GM21737 (cell line): ENCODE measurements around the gene MVP.

ENCODE experiments used
- ATAC-seq: cut with Tn5 transposase; IDR thresholded peaks from one replicate; pipeline ENCODE4 v1.9.1; 2021; ENCODE audit warnings: mild to moderate bottlenecking, moderate library complexity; ENCODE audit not compliant: unreplicated experiment

MVP gene

DNA sequence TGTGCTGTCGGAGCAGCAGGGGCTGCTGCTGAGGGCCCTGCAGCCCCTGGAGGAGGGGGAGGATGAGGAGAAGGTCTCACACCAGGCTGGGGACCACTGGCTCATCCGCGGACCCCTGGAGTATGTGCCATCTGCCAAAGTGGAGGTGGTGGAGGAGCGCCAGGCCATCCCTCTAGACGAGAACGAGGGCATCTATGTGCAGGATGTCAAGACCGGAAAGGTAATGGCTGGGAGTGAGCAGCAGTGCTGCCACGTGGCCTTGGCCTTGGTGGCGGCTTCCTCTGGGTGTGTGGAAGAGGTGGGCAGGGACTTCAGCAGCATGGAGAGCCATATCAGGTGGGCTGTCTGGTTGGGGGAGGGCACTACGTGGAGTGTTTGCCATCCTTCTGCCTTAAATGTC lies 20.0 kb downstream of the MVP start:
- no peak for ATAC-seq

- no peak for ATAC-seq
Measured at GRCh38 chr16:29841631-29842030, 21.4 kb downstream of the MVP start.

- no peak for ATAC-seq
Measured at GRCh38 chr16:29842732-29843346, 22.6 kb downstream of the MVP start.

DNA sequence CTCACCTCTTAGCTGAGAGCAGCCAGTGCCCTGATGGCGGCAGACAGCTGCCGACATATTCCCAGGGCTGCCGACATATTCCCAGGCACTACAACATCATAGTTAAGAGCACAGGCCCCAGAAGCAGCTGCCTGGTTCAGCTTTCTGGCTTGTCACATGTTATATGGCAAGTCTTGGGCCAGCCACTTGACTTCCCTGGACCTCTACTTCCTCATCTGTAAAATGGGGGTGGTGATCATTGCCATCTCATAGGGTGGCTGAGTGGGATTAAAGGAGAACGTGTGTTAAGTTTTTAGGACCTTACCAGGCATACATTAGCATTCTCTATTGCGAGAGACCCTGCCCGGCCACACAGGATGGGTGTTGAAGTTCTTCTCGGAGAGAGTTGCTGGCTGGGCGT lies 23.7 kb downstream of the MVP start:
- no peak for ATAC-seq

DNA sequence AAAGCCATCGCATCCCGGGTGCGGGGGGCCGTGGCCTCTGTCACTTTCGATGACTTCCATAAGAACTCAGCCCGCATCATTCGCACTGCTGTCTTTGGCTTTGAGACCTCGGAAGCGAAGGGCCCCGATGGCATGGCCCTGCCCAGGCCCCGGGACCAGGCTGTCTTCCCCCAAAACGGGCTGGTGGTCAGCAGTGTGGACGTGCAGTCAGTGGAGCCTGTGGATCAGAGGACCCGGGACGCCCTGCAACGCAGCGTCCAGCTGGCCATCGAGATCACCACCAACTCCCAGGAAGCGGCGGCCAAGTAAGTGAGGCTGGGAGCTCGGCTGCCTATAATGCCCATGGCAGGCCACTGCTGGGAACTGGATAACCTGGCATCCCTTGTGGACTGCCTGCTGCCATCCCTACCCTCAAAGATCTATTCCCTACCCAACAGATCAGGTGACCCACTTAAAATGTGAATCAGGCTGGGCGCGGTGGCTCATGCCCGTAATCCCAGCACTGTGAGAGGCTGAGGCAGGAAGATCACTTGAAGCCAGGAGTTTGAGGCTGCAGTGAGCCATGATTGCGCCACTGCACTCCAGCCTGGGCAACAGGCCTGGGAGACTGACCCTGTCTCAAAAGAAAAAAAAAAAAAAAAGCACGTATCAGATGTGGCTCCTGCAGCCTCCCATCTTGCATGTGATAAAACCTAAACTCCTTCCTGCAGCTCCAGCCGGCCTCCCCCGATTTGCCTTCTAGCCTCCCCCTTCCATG lies 24.5 kb downstream of the MVP start:
- ATAC-seq, result no peak

DNA sequence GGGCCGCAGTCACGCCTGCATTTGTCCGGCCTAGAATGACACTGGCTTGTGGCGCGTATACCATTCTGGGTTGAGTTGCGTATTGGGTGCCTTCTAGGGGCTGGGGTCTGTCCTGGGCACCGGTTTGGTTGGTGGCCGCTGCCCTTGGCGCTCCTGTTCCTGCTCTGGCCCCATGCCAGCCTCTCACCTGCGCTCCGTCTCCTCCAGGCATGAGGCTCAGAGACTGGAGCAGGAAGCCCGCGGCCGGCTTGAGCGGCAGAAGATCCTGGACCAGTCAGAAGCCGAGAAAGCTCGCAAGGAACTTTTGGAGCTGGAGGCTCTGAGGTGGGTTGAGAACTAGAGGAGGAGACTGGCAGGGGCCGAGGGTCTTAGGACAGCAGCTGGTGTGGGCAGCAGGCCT lies 25.4 kb downstream of the MVP start:
- no peak for ATAC-seq

DNA sequence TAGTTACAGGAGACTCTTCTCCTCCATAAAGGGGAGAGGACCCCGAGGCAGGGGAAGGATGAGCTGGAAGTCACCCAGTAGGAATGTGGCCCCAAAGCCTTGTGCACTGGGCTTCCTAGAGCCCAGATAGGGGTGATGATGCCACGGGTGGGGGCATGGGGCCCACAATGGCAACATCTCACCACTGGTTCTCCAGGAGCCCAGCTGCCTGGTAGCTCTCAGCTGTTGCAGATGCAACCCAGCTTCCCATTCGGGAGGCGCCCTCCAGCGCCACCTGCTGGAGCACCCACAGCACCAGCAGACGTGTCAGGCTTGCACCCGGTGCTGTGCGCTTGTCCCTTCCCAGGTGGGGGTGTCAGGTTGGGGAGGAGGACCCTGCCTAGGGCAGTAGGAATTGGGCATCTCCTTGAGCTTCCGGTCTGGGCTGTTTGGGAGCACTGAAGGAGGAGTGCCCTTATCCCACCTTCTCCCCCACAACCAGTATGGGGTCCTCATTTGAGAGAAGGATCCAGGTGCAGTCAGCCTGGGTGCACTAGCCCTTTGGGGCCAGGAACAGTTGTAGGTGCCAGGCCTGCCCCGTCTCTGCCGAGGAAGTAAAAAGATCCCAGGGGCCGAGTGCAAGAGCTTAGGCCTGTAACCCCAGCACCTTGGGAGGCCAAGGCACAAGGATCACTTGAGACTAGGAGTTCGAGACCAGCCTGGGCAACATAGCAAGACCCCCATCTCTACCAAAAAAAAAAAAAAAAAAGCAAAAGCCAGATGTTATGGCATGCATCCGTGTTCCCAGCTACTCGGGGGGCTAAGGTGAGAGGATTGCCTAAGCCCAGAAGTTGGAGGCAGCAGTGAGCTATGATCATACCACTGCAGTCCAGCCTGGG lies 28.4 kb downstream of the MVP start:
- no peak for ATAC-seq

GRCh38 chr16:29849505-29849904 lies 29.2 kb downstream of the MVP start:
- ATAC-seq, result no peak

DNA sequence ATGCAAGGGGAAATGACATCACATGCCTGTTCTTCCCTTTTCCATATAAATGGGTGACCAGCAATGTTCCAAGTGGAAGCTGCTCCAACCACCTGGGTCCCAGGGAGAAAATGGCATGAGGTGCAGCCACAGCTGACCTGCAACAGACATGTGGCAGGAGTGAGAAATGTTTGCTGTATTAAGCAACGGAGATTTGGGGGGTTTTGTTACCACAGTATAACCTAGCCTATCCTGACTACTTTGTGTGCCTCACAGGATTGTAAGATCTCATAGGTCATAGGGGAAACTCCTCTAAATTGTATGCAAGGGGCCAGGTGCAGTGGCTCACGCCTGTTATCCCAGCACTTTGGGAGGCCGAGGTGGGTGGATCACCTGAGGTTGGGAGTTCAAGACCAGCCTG lies 30.7 kb downstream of the MVP start:
- ATAC-seq, result no peak

GRCh38 chr16:29852654-29853053 lies 32.4 kb downstream of the MVP start:
- no peak for ATAC-seq

DNA sequence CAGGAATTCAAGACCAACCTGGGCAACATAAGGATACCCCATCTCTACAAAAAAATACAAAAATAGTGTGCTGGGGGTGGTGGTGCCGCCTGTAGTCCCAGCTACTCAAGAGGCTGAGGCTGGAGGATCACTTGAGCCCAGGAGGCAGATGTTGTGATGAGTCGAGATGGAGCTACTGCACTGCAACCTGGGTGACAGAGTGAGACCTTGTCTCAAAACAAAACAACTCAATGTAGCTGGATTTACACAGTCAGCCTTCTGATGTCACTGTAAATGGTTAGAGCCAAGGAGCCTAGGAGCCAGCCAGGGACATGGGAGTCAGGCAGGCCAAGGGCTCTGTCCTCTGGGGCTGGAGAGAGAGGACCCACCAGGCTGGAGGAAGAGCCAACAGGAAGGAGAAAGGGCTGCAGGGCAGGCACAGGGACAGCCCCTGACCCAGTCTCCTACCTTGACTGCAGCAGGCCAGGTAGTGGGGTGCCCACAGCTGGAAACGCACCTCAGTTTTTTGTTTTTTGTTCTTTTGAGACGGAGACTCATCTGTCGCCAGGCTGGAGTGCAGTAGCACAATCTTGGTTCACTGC lies 34.3 kb downstream of the MVP start:
- no peak for ATAC-seq

DNA sequence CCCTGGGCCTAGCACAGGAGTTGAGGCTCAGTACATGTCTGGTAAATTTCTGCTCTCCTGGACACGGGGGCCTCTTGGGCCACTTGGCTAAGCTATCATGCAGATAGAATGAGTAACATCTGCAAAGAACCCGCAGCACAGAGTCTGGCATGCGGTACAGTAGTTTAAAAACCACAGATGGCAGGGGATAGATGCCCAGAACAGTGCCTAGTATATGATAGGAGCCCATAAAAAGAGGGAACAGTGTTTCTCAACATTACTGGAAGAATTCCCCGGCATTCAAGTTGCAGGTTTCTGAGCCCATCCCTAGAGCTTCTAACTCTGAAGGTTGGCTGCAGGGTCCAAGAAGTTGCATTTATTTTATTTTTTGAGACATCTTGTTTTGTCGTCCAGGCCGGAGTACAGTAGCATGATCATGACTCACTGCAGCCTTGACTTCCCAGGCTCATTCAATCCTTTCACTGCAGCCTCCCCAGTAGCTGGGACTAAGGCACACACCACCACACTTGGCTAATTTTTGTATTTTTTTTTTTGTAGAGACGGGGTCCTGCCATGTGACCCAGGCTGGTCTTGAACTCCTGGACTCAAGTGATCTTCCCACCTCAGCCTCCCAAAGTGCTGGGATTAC lies 37.0 kb downstream of the MVP start:
- no peak for ATAC-seq

GRCh38 chr16:29858149-29858849 lies 38.0 kb downstream of the MVP start:
- ATAC-seq, result no peak

DNA sequence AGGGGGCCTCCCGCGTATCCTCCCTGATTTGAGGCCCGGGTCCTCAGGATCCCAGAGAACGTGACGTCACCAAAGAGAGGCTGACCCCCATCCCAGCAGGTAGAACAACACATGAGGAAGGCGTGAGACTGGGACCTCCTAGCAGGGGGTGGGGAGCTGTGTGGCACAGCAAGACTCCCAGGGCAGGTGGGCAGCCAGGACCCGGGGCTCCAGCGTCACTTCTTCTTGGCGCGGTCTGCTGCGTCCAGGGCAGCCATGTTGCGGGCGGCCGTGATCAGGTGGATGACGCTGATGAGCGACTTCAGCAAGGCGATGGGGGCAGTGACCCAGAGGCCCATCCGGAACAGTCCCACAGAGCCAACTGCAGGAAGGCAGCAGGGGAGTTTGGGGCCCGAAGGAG lies 38.7 kb downstream of the MVP start:
- ATAC-seq, result no peak

DNA sequence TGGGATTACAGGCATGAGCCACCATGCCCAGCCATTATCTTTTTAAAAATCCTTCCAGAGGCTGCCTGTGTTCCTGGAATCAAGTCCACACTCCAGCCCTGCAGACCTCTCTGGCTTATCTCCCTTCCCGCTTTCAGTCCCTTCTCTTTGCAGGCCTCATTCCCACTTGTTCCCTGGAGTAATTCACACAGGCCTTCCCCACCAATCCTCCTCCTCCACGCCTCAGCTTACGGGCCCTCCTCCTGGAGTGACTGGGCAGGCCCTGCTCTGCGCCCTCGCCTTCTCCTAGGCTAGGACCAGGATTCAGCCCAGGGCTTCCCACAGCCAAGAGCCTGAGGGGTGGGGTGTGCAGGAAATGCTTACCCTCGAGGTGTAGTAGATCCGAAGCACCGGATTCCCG lies 40.0 kb downstream of the MVP start:
- no peak for ATAC-seq

DNA sequence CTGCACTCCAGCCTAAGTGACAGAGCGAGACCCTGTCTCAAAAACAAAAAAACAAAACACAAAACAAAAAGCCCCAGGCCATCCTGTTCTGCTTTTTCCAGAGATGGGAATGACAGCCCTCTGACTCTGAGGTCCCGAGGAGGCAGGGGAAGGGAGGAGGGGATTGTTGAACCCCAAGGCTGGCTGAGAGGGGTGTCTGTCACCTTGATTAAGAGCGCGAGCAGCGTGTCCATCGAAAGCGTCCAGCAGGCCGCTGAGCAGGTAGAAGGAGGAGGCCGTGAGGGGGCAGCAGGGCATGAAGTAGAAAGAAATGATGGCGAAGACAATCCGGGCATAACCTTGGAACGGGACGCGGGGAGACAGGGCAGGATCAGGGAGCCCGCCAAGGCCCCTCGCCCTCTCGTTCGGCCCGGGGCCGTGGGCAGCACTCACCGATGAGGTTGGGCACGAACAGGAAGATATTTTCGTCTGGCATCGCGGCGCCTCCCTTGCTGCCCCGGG lies 42.2 kb downstream of the MVP start:
- no peak for ATAC-seq

DNA sequence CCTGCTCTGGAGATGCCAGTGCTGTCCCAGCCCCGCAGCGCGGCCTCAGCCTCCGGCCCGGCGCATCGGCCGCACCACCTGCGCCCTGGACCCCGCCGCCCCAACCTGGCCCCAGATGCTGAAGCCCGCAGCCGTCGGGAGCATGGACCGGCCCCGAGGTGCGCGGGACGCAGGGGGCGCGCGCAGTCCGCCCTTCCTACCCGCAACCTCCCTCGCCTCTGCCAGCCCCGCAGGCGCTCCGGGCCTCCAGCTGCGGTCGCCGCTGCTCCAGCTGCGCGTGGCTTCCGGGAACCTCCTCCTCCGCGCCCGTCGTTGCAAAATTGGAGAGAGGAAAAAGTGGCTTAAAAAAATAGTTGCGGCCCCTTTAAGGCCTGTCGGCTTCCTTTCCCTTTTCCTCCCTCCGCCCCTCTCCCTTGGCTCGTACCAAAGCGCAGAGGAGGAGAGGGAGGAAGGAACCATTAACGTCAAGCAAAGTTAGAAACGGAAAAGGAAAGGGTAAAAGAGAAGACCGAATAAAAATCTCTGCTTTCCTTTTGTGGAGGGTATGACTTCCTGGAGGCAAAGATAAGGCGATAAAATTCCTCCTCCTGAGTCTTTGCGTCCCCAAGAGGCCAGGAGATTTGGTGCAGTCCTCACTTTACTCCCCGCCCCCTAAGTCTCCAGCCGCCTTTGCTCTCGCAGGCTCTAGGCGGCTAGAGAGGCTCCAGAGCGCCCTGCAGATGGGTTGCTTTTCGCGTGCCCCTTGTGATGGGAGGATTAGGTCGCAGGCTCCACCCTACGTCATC lies 42.8 kb downstream of the MVP start, which contains the start of gene CDIPT:
TSS of gene CDIPT (minus strand) at position 343 of the 785 bp plus-strand sequence. CDS start 369 bp downstream, outside the sequence.
- ATAC-seq, result peak; percentile 90

DNA sequence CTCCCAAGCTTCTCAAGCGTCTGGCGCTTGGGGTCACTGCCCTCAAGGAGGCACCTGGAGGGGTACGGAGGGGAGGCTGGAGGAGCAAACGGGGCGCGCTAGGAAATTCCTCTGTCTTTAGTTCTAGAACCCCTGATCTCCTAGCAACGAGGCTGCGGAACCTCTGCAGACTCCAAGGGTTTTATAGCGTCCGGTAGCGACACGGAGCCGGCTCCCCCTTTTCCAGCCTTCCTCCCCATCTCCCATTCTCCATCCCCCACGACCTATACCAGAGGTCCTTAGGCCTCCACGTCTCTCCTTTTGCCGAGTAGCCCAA lies 43.4 kb downstream of the MVP start:
- ATAC-seq, result no peak

- ATAC-seq, result no peak
Measured at GRCh38 chr16:29864205-29864604, 43.9 kb downstream of the MVP start.
